HepG2 (cell line): ENCODE measurements around the gene CTIF. TPM values are rescaled to one million over a fixed set of nuclear protein-coding genes. Genes with fewer than 3 reads are reported as not detected.

ENCODE experiments used
- ADNP ChIP-seq: sonication (generic); formaldehyde crosslinking; IDR thresholded peaks from 2 replicates; pipeline ENCODE4 v1.4.0; 2020; ENCODE audit warnings: missing genetic modification reagents
- CENPX ChIP-seq: sonication (generic); formaldehyde crosslinking; IDR thresholded peaks from 2 replicates; pipeline ENCODE4 v1.9.0; 2021; ENCODE audit warnings: mild to moderate bottlenecking, missing genetic modification reagents, moderate library complexity
- FLYWCH1 ChIP-seq: sonication (generic); formaldehyde crosslinking; IDR thresholded peaks from 2 replicates; pipeline ENCODE4 v1.8.1; 2023; ENCODE audit warnings: mild to moderate bottlenecking, missing genetic modification reagents
- FOXJ3 ChIP-seq: sonication (generic); formaldehyde crosslinking; IDR thresholded peaks from 2 replicates; pipeline ENCODE4 v1.4.0; 2020; ENCODE audit warnings: missing genetic modification reagents, mild to moderate bottlenecking, borderline replicate concordance
- GABPA ChIP-seq, 2 experiments: IDR thresholded peaks; 2 replicates each; pipeline ENCODE4 v1.6.1; 2011 to 2016; ENCODE audit warnings: low read depth in 2 of 2, low read length in 1 of 2, missing biosample characterization in 1 of 2, missing genetic modification characterization in 1 of 2
- JUN ChIP-seq: sonication (generic); formaldehyde crosslinking; IDR thresholded peaks from 2 replicates; pipeline ENCODE4 v1.4.0; 2020; ENCODE audit warnings: mild to moderate bottlenecking, missing genetic modification reagents
- JUNB ChIP-seq: sonication (generic); formaldehyde crosslinking; IDR thresholded peaks from 2 replicates; pipeline ENCODE4 v1.8.0; 2022; ENCODE audit warnings: missing genetic modification reagents, mild to moderate bottlenecking, borderline replicate concordance
- MAFG ChIP-seq: sonication (generic); formaldehyde crosslinking; IDR thresholded peaks from 2 replicates; pipeline ENCODE4 v1.5.1; 2020; ENCODE audit warnings: mild to moderate bottlenecking, missing genetic modification reagents
- MLLT10 ChIP-seq: sonication (generic); formaldehyde crosslinking; IDR thresholded peaks from 2 replicates; pipeline ENCODE4 v1.4.0; 2020; ENCODE audit warnings: missing genetic modification reagents
- NFATC3 ChIP-seq: sonication (generic); formaldehyde crosslinking; IDR thresholded peaks from 2 replicates; pipeline ENCODE4 v1.5.1; 2020; ENCODE audit warnings: mild to moderate bottlenecking, missing genetic modification reagents
- PRDM4 ChIP-seq: sonication (generic); formaldehyde crosslinking; IDR thresholded peaks from 2 replicates; pipeline ENCODE4 v1.9.0; 2021; ENCODE audit warnings: missing genetic modification reagents, borderline replicate concordance
- PRMT3 ChIP-seq: sonication (generic); formaldehyde crosslinking; IDR thresholded peaks from 2 replicates; pipeline ENCODE4 v1.8.1; 2022; ENCODE audit warnings: low read depth, mild to moderate bottlenecking, moderate library complexity, missing genetic modification reagents, borderline replicate concordance
- SETDB1 ChIP-seq: sonication (generic); formaldehyde crosslinking; IDR thresholded peaks from 2 replicates; pipeline ENCODE4 v1.5.1; 2020; ENCODE audit warnings: missing genetic modification reagents, mild to moderate bottlenecking, borderline replicate concordance
- SOX6 ChIP-seq, 2 experiments: fragments of 450-650 bp in 1 of 2; sonication (generic) in 1 of 2; formaldehyde crosslinking in 1 of 2; IDR thresholded peaks; 2 replicates each; pipeline versions ENCODE4 v1.4.0 to v1.6.1; 2017 to 2020; ENCODE audit warnings: antibody characterized with exemption in 1 of 2, mild to moderate bottlenecking in 1 of 2, missing genetic modification reagents in 1 of 2
- ZBTB1 ChIP-seq: sonication (generic); formaldehyde crosslinking; IDR thresholded peaks from 2 replicates; pipeline ENCODE4 v1.4.0; 2020; ENCODE audit warnings: missing genetic modification reagents, borderline replicate concordance
- ZBTB21 ChIP-seq: sonication (generic); formaldehyde crosslinking; IDR thresholded peaks from 2 replicates; pipeline ENCODE4 v1.4.0; 2020; ENCODE audit warnings: missing genetic modification reagents
- ZFP37 ChIP-seq: sonication (generic); formaldehyde crosslinking; IDR thresholded peaks from 2 replicates; pipeline ENCODE4 v1.4.0; 2020; ENCODE audit warnings: missing genetic modification reagents, borderline replicate concordance
- ZNF275 ChIP-seq: sonication (generic); formaldehyde crosslinking; IDR thresholded peaks from 2 replicates; pipeline ENCODE4 v1.8.0; 2022; ENCODE audit warnings: missing genetic modification reagents, mild to moderate bottlenecking, inconsistent platforms, borderline replicate concordance
- ZNF547 ChIP-seq: sonication (generic); formaldehyde crosslinking; IDR thresholded peaks from 2 replicates; pipeline ENCODE4 v1.5.1; 2020; ENCODE audit warnings: mild to moderate bottlenecking, missing genetic modification reagents
- ZNF670 ChIP-seq: sonication (generic); formaldehyde crosslinking; IDR thresholded peaks from 2 replicates; pipeline ENCODE4 v1.8.0; 2022; ENCODE audit warnings: mild to moderate bottlenecking, missing genetic modification reagents, borderline replicate concordance
- ZNF737 ChIP-seq: sonication (generic); formaldehyde crosslinking; IDR thresholded peaks from 2 replicates; pipeline ENCODE4 v1.5.0; 2020; ENCODE audit warnings: missing genetic modification reagents, mild to moderate bottlenecking, borderline replicate concordance
- ZNF749 ChIP-seq: sonication (generic); formaldehyde crosslinking; IDR thresholded peaks from 2 replicates; pipeline ENCODE4 v1.8.0; 2022; ENCODE audit warnings: mild to moderate bottlenecking, missing genetic modification reagents, moderate library complexity, borderline replicate concordance
- polyA plus RNA-seq, 8 experiments: library from polyadenylated mRNA; depleted of rRNA in 3 of 8; stranded (reverse) in 7 of 8; unstranded in 1 of 8; fragments of >200 nt; fragmentation: Illumina TruSeq in 4 of 8; extraction: Trizol in 4 of 8; gene quantifications; 2 replicates each; pipeline versions ENCODE4 v1.2.1 to v1.2.3, GENCODE V29; 2011 to 2016; ENCODE audit warnings: low read depth in 4 of 8, missing spikeins in 1 of 8, mixed read lengths in 1 of 8; ENCODE audit not compliant: insufficient read depth in 1 of 8
- total RNA-seq, 5 experiments: library from RNA; depleted of rRNA; stranded (reverse); fragments of >200 nt; fragmentation: Illumina TruSeq; extraction: Trizol; gene quantifications; 2 replicates each; pipeline ENCODE4 v1.2.3, GENCODE V29; 2016; ENCODE audit warnings: low read depth in 1 of 5
- TF ChIP-seq, protein P1 (sequence below): sonication (generic); formaldehyde crosslinking; IDR thresholded peaks from 2 replicates; pipeline ENCODE4 v1.4.0; 2020; ENCODE audit warnings: missing genetic modification reagents

The CTIF gene
- total and polyA plus RNA-seq, 2 of the 13 experiments (the other 11 are each of a cell fraction or from before 2014, with no cell fraction given): 18.2 to 28.0 TPM

GRCh38 chr18:48538531-48539405, at the start of gene CTIF (continued):
- TF ChIP-seq NFATC3 (no peak), FOXJ3 (CRISPR knock-in tag) (no peak), GABPA (IDR thresholded peaks at IDR 0.05; ENCODE audit: low read depth, low read length) (no peak), GABPA (CRISPR knock-in tag; IDR thresholded peaks at IDR 0.05; ENCODE audit: low read depth) (peak; percentile 82), ZNF670 (no peak), SETDB1 (CRISPR knock-in tag) (no peak), MLLT10 (CRISPR knock-in tag) (no peak), ZNF737 (CRISPR knock-in tag) (no peak), JUNB (CRISPR knock-in tag) (no peak), JUN (CRISPR knock-in tag) (no peak), ADNP (CRISPR knock-in tag) (no peak), FLYWCH1 (no peak), ZNF547 (CRISPR knock-in tag) (no peak), ZFP37 (no peak), PRDM4 (CRISPR knock-in tag) (no peak), ZNF275 (no peak), ZNF749 (CRISPR knock-in tag) (no peak), MAFG (CRISPR knock-in tag) (no peak), PRMT3 (CRISPR knock-in tag) (no peak), ZBTB21 (CRISPR knock-in tag) (no peak), ZBTB1 (no peak), SOX6 (IDR thresholded peaks at IDR 0.05) (no peak), SOX6 (CRISPR knock-in tag; IDR thresholded peaks at IDR 0.05) (peak; percentile 70), CENPX (no peak)
- TF ChIP-seq, protein P1, sequence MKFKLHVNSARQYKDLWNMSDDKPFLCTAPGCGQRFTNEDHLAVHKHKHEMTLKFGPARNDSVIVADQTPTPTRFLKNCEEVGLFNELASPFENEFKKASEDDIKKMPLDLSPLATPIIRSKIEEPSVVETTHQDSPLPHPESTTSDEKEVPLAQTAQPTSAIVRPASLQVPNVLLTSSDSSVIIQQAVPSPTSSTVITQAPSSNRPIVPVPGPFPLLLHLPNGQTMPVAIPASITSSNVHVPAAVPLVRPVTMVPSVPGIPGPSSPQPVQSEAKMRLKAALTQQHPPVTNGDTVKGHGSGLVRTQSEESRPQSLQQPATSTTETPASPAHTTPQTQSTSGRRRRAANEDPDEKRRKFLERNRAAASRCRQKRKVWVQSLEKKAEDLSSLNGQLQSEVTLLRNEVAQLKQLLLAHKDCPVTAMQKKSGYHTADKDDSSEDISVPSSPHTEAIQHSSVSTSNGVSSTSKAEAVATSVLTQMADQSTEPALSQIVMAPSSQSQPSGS (CRISPR knock-in tag): peak; percentile 32; the same call in 1 of the 2 replicates
